A549 (cell line): Measurements from ENCODE around the gene SYAP1.
"Not testable (repeated sequence)": the region's sequence is repeated elsewhere in the genome, so short reads cannot be mapped to it uniquely, and the experiment has no call there.

Source experiments
- BHLHE40 ChIP-seq: IDR thresholded peaks from 2 replicates; pipeline ENCODE4 v1.6.1; 2012; ENCODE audit warnings: low read depth, low read length, inconsistent platforms
- CBX2 ChIP-seq: fragments of 200-600 bp; sonication (generic); IDR thresholded peaks from 2 replicates; pipeline ENCODE4 v1.6.1; 2016; ENCODE audit warnings: low read depth, mild to moderate bottlenecking, borderline replicate concordance
- HMGXB4 ChIP-seq: fragments of 250-450 bp; sonication (Bioruptor Pico); IDR thresholded peaks from 2 replicates; pipeline ENCODE4 v1.5.0; 2021; ENCODE audit warnings: mild to moderate bottlenecking, moderate library complexity, borderline replicate concordance
- JUN ChIP-seq, 2 experiments: fragments of >200 bp; sonication (Bioruptor Twin); formaldehyde crosslinking; IDR thresholded peaks; 2 replicates in 1 of 2; 3 replicates in 1 of 2; pipeline ENCODE4 v1.6.1; 2016 to 2017
- MAFK ChIP-seq: fragments of 450-650 bp; IDR thresholded peaks from 2 replicates; pipeline ENCODE4 v1.6.1; 2014; ENCODE audit not compliant: partially characterized antibody
- NR3C1 ChIP-seq: fragments of >200 bp; sonication (Bioruptor Twin); formaldehyde crosslinking; IDR thresholded peaks from 3 replicates; pipeline ENCODE4 v1.6.1; 2017
- POLR2A ChIP-seq: IDR thresholded peaks from 2 replicates; pipeline ENCODE4 v1.6.1; 2012; ENCODE audit warnings: mild to moderate bottlenecking, low read length
- RAD21 ChIP-seq, 2 experiments: fragments of >200 bp in 1 of 2; sonication (Bioruptor Twin) in 1 of 2; formaldehyde crosslinking in 1 of 2; IDR thresholded peaks in 1 of 2; conservative IDR thresholded peaks in 1 of 2; 2 replicates in 1 of 2; 3 replicates in 1 of 2; pipeline ENCODE4 v1.6.1; 2012 to 2018; ENCODE audit warnings: inconsistent platforms in 1 of 2
- RCOR1 ChIP-seq: fragments of 150-350 bp; IDR thresholded peaks from 2 replicates; pipeline ENCODE4 v1.6.1; 2014; ENCODE audit warnings: antibody characterized with exemption, low read length, low read depth
- RFX5 ChIP-seq: fragments of 450-650 bp; IDR thresholded peaks from 2 replicates; pipeline ENCODE4 v1.7.1; 2014; ENCODE audit warnings: antibody characterized with exemption, mild to moderate bottlenecking, moderate library complexity
- SMC3 ChIP-seq: fragments of >200 bp; sonication (Bioruptor Twin); formaldehyde crosslinking; IDR thresholded peaks from 3 replicates; pipeline ENCODE4 v1.6.1; 2018; ENCODE audit warnings: inconsistent platforms
- TF ChIP-seq, protein P1 (sequence below): fragments of >200 bp; sonication (Bioruptor Twin); formaldehyde crosslinking; IDR thresholded peaks from 3 replicates; pipeline ENCODE4 v1.5.1; 2016

GRCh38 chrX:16726347-16726988 lies 7.1 kb downstream of the SYAP1 start:
- TF ChIP-seq, protein P1, sequence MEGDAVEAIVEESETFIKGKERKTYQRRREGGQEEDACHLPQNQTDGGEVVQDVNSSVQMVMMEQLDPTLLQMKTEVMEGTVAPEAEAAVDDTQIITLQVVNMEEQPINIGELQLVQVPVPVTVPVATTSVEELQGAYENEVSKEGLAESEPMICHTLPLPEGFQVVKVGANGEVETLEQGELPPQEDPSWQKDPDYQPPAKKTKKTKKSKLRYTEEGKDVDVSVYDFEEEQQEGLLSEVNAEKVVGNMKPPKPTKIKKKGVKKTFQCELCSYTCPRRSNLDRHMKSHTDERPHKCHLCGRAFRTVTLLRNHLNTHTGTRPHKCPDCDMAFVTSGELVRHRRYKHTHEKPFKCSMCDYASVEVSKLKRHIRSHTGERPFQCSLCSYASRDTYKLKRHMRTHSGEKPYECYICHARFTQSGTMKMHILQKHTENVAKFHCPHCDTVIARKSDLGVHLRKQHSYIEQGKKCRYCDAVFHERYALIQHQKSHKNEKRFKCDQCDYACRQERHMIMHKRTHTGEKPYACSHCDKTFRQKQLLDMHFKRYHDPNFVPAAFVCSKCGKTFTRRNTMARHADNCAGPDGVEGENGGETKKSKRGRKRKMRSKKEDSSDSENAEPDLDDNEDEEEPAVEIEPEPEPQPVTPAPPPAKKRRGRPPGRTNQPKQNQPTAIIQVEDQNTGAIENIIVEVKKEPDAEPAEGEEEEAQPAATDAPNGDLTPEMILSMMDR = not testable (repeated sequence)
- not testable (repeated sequence) for TF ChIP-seq POLR2A; SMC3; HMGXB4 (CRISPR knock-in tag); BHLHE40; RCOR1; MAFK; NR3C1; RAD21 (conservative IDR thresholded peaks at IDR 0.05 in 1 of 2, IDR thresholded peaks at IDR 0.05 in 1 of 2); CBX2; RFX5; JUN (IDR thresholded peaks at IDR 0.05)
